ENCODE data around the gene DNAI2. TPM values are rescaled to one million over a fixed set of nuclear protein-coding genes. Genes with fewer than 3 reads are reported as not detected.

The DNAI2 gene
- polyA plus RNA-seq, 1 donor from 2014 or later: not detected

GRCh38 chr17:74259667-74260524 lies 14.1 kb upstream of the DNAI2 start:
- H3K4me2 ChIP-seq (ENCODE audit: low read length): no peak overlapping the region
- no peaks in the 10 kb centered on the region for H4K20me1 ChIP-seq (ENCODE audit: insufficient read depth)
- no peaks in the 10 kb centered on the region for H3K79me2 ChIP-seq (replicated peaks; ENCODE audit: insufficient read depth, low read length)
- no peaks in the 10 kb centered on the region for H3K27me3 ChIP-seq (ENCODE audit: insufficient read depth, low read depth, low read length)
- no peaks in the 10 kb centered on the region for H3K36me3 ChIP-seq (ENCODE audit: insufficient read depth, low read length)
- no peak overlapping the region for H3K4me3 ChIP-seq (ENCODE audit: low read length)
- H2AFZ ChIP-seq (ENCODE audit: low read depth, low read length): no peak overlapping the region
- no peak overlapping the region for H3K27ac ChIP-seq (ENCODE audit: low read length)
- H3K9ac ChIP-seq (ENCODE audit: low read length): no peak overlapping the region
- H3K9me3 ChIP-seq (ENCODE audit: low read length): no peaks in the 10 kb centered on the region
- no peaks in the 10 kb centered on the region for H3F3A ChIP-seq (ENCODE audit: insufficient read depth, low read length, poor library complexity, severe bottlenecking)
- no peaks in the 10 kb centered on the region for H3K9me2 ChIP-seq (ENCODE audit: insufficient read depth, low read length)
- TF ChIP-seq MXI1 (conservative IDR thresholded peaks at IDR 0.05; ENCODE audit: poor library complexity, severe bottlenecking) (no peak), EP300 (conservative IDR thresholded peaks at IDR 0.05; ENCODE audit: poor library complexity, severe bottlenecking) (no peak), TAF1 (IDR thresholded peaks at IDR 0.05; ENCODE audit: low read depth) (no peak), RAD21 (conservative IDR thresholded peaks at IDR 0.05) (no peak), SMC3 (conservative IDR thresholded peaks at IDR 0.05; ENCODE audit: poor library complexity) (no peak), EZH2 (IDR thresholded peaks at IDR 0.05; ENCODE audit: borderline replicate concordance, insufficient read depth, low read length, poor library complexity, severe bottlenecking) (no peak), POLR2AphosphoS5 (IDR thresholded peaks at IDR 0.05) (no peak)
- TF ChIP-seq, protein P1, sequence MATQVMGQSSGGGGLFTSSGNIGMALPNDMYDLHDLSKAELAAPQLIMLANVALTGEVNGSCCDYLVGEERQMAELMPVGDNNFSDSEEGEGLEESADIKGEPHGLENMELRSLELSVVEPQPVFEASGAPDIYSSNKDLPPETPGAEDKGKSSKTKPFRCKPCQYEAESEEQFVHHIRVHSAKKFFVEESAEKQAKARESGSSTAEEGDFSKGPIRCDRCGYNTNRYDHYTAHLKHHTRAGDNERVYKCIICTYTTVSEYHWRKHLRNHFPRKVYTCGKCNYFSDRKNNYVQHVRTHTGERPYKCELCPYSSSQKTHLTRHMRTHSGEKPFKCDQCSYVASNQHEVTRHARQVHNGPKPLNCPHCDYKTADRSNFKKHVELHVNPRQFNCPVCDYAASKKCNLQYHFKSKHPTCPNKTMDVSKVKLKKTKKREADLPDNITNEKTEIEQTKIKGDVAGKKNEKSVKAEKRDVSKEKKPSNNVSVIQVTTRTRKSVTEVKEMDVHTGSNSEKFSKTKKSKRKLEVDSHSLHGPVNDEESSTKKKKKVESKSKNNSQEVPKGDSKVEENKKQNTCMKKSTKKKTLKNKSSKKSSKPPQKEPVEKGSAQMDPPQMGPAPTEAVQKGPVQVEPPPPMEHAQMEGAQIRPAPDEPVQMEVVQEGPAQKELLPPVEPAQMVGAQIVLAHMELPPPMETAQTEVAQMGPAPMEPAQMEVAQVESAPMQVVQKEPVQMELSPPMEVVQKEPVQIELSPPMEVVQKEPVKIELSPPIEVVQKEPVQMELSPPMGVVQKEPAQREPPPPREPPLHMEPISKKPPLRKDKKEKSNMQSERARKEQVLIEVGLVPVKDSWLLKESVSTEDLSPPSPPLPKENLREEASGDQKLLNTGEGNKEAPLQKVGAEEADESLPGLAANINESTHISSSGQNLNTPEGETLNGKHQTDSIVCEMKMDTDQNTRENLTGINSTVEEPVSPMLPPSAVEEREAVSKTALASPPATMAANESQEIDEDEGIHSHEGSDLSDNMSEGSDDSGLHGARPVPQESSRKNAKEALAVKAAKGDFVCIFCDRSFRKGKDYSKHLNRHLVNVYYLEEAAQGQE (IDR thresholded peaks at IDR 0.05; ENCODE audit: borderline replicate concordance): no peak
- TF ChIP-seq, protein P2, sequence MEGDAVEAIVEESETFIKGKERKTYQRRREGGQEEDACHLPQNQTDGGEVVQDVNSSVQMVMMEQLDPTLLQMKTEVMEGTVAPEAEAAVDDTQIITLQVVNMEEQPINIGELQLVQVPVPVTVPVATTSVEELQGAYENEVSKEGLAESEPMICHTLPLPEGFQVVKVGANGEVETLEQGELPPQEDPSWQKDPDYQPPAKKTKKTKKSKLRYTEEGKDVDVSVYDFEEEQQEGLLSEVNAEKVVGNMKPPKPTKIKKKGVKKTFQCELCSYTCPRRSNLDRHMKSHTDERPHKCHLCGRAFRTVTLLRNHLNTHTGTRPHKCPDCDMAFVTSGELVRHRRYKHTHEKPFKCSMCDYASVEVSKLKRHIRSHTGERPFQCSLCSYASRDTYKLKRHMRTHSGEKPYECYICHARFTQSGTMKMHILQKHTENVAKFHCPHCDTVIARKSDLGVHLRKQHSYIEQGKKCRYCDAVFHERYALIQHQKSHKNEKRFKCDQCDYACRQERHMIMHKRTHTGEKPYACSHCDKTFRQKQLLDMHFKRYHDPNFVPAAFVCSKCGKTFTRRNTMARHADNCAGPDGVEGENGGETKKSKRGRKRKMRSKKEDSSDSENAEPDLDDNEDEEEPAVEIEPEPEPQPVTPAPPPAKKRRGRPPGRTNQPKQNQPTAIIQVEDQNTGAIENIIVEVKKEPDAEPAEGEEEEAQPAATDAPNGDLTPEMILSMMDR (IDR thresholded peaks at IDR 0.05; ENCODE audit: poor library complexity, severe bottlenecking): no peak

- no peaks in the 10 kb centered on the region for H3K79me2 ChIP-seq (replicated peaks; ENCODE audit: insufficient read depth, low read length)
- H3K36me3 ChIP-seq (ENCODE audit: insufficient read depth, low read length): no peaks in the 10 kb centered on the region
- H2AFZ ChIP-seq (ENCODE audit: low read depth, low read length): no peak overlapping the region
- no peaks in the 10 kb centered on the region for H3K9me3 ChIP-seq (ENCODE audit: low read length)
- no peak overlapping the region for H3K4me3 ChIP-seq (ENCODE audit: low read length)
- no peak overlapping the region for H3K27ac ChIP-seq (ENCODE audit: low read length)
- TF ChIP-seq, protein P2 (IDR thresholded peaks at IDR 0.05; ENCODE audit: poor library complexity, severe bottlenecking): no peak
- TF ChIP-seq TAF1 (IDR thresholded peaks at IDR 0.05; ENCODE audit: low read depth) (no peak), MXI1 (conservative IDR thresholded peaks at IDR 0.05; ENCODE audit: poor library complexity, severe bottlenecking) (no peak), SMC3 (conservative IDR thresholded peaks at IDR 0.05; ENCODE audit: poor library complexity) (no peak), EP300 (conservative IDR thresholded peaks at IDR 0.05; ENCODE audit: poor library complexity, severe bottlenecking) (no peak), RAD21 (conservative IDR thresholded peaks at IDR 0.05) (no peak), EZH2 (IDR thresholded peaks at IDR 0.05; ENCODE audit: borderline replicate concordance, insufficient read depth, low read length, poor library complexity, severe bottlenecking) (no peak)
- TF ChIP-seq, protein P1 (IDR thresholded peaks at IDR 0.05; ENCODE audit: borderline replicate concordance): no peak
- H3F3A ChIP-seq (ENCODE audit: insufficient read depth, low read length, poor library complexity, severe bottlenecking): no peaks in the 10 kb centered on the region
- no peaks in the 10 kb centered on the region for H4K20me1 ChIP-seq (ENCODE audit: insufficient read depth)
- no peaks in the 10 kb centered on the region for H3K27me3 ChIP-seq (ENCODE audit: insufficient read depth, low read depth, low read length)
- H3K4me2 ChIP-seq (ENCODE audit: low read length): no peak overlapping the region
- no peaks in the 10 kb centered on the region for H3K9me2 ChIP-seq (ENCODE audit: insufficient read depth, low read length)
- H3K9ac ChIP-seq (ENCODE audit: low read length): no peak overlapping the region
These were observed 13.5 kb upstream of the DNAI2 start for GRCh38 chr17:74260525-74260850.

All from neural cell (in vitro differentiated cells).